Measurements from ENCODE around the gene PSMD13.

Gene PSMD13

GRCh38 chr11:282630-283360 lies 46.0 kb downstream of the PSMD13 start:
- TF ChIP-seq CTCF (IDR thresholded peaks at IDR 0.05): no peak

GRCh38 chr11:283405-284104 lies 46.8 kb downstream of the PSMD13 start:
- TF ChIP-seq CTCF (IDR thresholded peaks at IDR 0.05): no peak

GRCh38 chr11:284105-285020 lies 47.6 kb downstream of the PSMD13 start:
- TF ChIP-seq CTCF (IDR thresholded peaks at IDR 0.05): no peak

- TF ChIP-seq CTCF (IDR thresholded peaks at IDR 0.05): no peak
Measured at GRCh38 chr11:285021-285893, 48.5 kb downstream of the PSMD13 start.

- no peak for TF ChIP-seq CTCF (IDR thresholded peaks at IDR 0.05)
Measured at GRCh38 chr11:285894-286220, 49.1 kb downstream of the PSMD13 start.

GRCh38 chr11:287821-288477 lies 51.2 kb downstream of the PSMD13 start:
- TF ChIP-seq CTCF (IDR thresholded peaks at IDR 0.05): no peak
